NB4 (cell line): ENCODE results near the gene ACTRT2.

ENCODE experiments used
- DNase-seq: peaks from one replicate; pipeline ENCODE4 v3.0.0; 2010; ENCODE audit warnings: low read depth
- H3K4me3 ChIP-seq: one replicate; pipeline ENCODE4 v1.5.1; 2011; ENCODE audit warnings: mild to moderate bottlenecking, low read depth, low read length, moderate library complexity
- MAX ChIP-seq: IDR thresholded peaks from 2 replicates; pipeline ENCODE4 v1.6.1; 2011; ENCODE audit warnings: low read depth, low read length
- MYC ChIP-seq: IDR thresholded peaks from 2 replicates; pipeline ENCODE4 v1.6.1; 2011; ENCODE audit warnings: low read depth, low read length
- POLR2A ChIP-seq: IDR thresholded peaks from 2 replicates; pipeline ENCODE4 v1.6.1; 2011; ENCODE audit warnings: mild to moderate bottlenecking; ENCODE audit not compliant: insufficient read length; ENCODE audit errors: extremely low read depth
- TF ChIP-seq, protein P1 (sequence below): IDR thresholded peaks from one replicate; pipeline ENCODE4 v1.5.1; 2012; ENCODE audit warnings: low read depth, low read length

Gene ACTRT2

DNA sequence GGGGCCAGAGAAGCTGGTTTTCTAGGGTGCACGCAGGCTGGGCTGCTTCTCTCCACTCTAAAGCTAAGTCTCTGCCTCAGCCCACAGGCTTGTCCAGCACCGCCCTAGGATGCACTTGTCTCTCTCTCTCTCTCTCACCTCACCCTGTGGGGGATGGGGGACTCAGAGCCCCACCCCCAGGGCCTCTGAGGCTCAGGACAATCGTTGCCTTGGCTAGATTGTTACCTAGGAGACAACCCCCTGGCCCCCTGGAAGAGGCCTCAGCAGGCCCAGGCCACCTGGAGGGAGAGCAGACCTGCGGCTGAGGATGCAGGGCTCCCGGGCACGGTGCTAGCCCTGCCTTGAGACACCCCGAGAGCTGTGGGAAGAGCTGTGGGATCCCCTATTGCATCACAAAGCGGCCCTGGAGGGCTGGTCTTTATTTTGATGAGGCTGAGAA is at the start of gene ACTRT2:
ACTRT2 (plus strand) TSS at position 235 of the 439 bp plus-strand sequence. CDS start 220 bp downstream, outside the sequence.
- H3K4me3 ChIP-seq, result no peak within 1 kb of the TSS
- TF ChIP-seq POLR2A (no peak), MAX (no peak), MYC (no peak)
- TF ChIP-seq, protein P1, sequence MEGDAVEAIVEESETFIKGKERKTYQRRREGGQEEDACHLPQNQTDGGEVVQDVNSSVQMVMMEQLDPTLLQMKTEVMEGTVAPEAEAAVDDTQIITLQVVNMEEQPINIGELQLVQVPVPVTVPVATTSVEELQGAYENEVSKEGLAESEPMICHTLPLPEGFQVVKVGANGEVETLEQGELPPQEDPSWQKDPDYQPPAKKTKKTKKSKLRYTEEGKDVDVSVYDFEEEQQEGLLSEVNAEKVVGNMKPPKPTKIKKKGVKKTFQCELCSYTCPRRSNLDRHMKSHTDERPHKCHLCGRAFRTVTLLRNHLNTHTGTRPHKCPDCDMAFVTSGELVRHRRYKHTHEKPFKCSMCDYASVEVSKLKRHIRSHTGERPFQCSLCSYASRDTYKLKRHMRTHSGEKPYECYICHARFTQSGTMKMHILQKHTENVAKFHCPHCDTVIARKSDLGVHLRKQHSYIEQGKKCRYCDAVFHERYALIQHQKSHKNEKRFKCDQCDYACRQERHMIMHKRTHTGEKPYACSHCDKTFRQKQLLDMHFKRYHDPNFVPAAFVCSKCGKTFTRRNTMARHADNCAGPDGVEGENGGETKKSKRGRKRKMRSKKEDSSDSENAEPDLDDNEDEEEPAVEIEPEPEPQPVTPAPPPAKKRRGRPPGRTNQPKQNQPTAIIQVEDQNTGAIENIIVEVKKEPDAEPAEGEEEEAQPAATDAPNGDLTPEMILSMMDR, result no peak
- DNase-seq, result no peak

DNA sequence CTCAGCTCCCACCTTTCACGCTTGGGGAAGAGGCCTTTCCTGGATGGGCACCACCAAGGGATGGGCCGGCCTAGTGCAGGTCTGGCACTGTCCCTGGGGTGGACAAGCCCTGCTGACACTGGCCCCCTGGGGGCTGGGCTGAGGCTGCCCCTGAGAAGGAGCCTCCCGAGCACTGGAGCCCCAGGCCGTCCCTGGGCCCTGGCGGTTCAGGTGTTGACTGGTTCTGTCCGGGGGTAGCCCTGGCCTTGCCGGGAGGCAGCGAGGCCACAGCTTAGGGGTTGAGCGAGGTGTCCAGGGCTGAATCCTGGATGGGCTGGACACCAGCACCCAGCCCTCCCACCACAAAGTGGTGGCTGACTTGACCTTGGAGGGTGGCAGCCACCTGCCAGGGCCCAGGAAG is 49.7 kb upstream of the ACTRT2 start:
- TF ChIP-seq MYC (no peak), POLR2A (no peak), MAX (no peak)
- TF ChIP-seq, protein P1, result no peak
- H3K4me3 ChIP-seq, result no peak overlapping the region
- DNase-seq, result no peak

GRCh38 chr1:2972011-2972878 is 49.0 kb upstream of the ACTRT2 start:
- no peak for DNase-seq
- H3K4me3 ChIP-seq, result no peak overlapping the region
- TF ChIP-seq POLR2A (no peak), MYC (no peak), MAX (no peak)
- TF ChIP-seq, protein P1, result no peak

DNA sequence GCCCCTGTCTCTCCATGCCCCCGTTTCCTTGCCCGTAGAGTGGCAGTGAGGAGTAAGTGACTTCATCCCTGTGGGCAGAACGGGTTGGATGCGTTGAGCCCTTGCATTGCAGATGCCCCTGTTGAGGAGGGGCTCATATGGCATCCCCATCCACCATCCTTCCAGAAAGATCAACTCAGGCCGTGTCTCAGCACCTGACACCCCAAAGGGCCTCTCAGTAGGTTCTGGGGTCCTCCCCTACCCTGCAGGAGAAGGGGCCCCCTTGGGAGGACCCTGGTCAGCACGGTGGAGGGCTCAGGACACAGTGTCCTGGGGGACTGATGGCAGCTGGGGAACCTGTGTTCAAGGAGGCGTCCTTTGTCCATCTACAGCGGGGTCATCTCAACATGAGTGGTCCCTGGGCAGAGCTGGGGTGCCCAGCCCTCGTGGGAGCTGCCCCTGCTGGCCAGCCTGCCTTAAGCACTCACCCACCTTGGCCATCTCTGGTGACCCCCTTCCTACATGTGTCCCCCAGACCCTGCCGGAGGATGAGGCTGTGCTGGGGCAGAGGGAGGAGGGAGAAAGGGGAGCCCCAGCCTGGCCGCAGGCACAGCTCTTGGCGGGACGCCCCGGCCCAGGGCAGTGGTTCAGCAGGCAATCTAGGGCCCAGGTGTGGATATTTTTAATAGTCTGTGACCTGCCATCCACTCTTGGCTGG is 48.2 kb upstream of the ACTRT2 start:
- H3K4me3 ChIP-seq, result no peak overlapping the region
- no peak for DNase-seq
- no peak for TF ChIP-seq POLR2A
- no peak for TF ChIP-seq MYC
- TF ChIP-seq, protein P1, result no peak
- TF ChIP-seq MAX, result no peak

DNA sequence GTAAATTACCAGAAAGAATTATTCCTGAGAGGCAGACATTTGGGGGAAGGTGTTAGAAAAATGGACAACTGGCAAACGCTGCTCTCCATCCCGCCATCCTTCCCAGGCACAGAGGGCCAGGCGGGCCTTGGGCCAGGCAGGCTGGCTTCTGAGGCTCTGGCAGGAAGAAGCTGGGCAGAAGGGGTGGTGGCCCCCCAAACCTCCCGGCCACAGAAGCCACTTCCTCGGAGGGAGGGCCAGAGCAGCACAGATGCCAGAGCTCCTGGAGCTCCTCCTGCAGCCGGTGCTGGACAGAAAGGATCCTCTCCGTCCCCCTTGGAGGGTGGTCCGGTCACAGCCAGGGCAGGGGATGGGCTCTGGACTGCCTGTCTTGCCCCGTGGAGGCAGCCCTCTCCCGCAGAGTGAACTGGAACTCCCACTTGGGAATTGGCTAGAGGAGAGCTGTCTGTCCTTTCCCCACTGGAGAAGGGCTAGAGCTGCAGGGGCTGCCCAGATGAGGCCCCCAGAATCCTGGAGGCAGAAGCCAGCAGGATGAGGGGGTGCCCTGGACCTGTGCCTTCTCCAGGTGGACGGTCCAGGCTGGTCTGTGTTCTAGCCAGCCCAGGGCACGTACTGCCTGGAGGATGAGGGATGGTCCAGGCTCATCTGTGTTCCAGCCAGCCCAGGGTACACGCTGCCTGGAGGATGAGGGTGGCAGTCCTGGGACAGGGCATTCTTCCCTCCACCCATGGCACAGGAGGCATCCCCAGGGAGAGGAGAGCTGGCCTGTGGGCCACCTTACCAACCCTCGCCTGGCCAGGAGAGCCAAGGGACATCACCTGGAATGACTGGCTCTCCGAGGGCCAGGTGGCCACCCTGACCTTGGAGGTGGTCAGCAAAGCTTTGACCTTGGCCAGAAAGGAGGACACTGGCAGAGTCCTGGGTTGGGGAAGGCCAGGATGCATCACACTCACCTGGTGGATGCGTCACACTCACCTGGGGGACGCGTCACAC is 47.4 kb upstream of the ACTRT2 start:
- TF ChIP-seq POLR2A (no peak), MYC (no peak), MAX (no peak)
- TF ChIP-seq, protein P1, result no peak
- no peak overlapping the region for H3K4me3 ChIP-seq
- peak; percentile 7 for DNase-seq
